ENCODE data around the gene DCTN2. TPM values are rescaled to one million over a fixed set of nuclear protein-coding genes. Genes with fewer than 3 reads are reported as not detected.

DCTN2 gene
- total and polyA plus RNA-seq, 4 donors = 60.0 to 110 (median 84.2) TPM

GRCh38 chr12:57535764-57536596 is 11.0 kb downstream of the DCTN2 start:
- H3K9ac ChIP-seq (ENCODE audit: insufficient read depth in 1 of 2, low read length in 2 of 2) = no peak overlapping the region
- H3K27me3 ChIP-seq (ENCODE audit: control insufficient read depth in 3 of 3, insufficient read depth in 3 of 3, low read length in 2 of 3) = no peaks in the 10 kb centered on the region
- H3K27ac ChIP-seq (ENCODE audit: low read depth in 1 of 2, low read length in 1 of 2) = no peak overlapping the region
- peaks cover 28 to 53% (median 42%) of the 10 kb centered on the region in 4 donors for H3K36me3 ChIP-seq (ENCODE audit: control insufficient read depth in 4 of 4, insufficient read depth in 4 of 4, low read length in 4 of 4)
- 73 to 83% methylated on average over 6 of the region's 6 CpGs for WGBS, 2 donors
- no peak for TF ChIP-seq CTCF (IDR thresholded peaks at IDR 0.05; ENCODE audit: control extremely low read depth, extremely low read depth)
- DNase-seq (no peak), ATAC-seq (ENCODE audit: insufficient read depth, low FRiP score) (no peak)
- no peak overlapping the region for H3K4me3 ChIP-seq
- H3K9me3 ChIP-seq (ENCODE audit: control insufficient read depth in 4 of 4, insufficient read depth in 3 of 4, low read length in 3 of 4) = no peaks in the 10 kb centered on the region
- no peaks in the 10 kb centered on the region for H3K4me1 ChIP-seq (ENCODE audit: control insufficient read depth in 5 of 5, insufficient read depth in 5 of 5, low read length in 5 of 5)

- ATAC-seq (ENCODE audit: insufficient read depth, low FRiP score) = no peak
- Histone ChIP-seq H3K9me3 (ENCODE audit: control insufficient read depth in 4 of 4, insufficient read depth in 3 of 4, low read length in 3 of 4) (no peaks in the 10 kb centered on the region), H3K27ac (ENCODE audit: low read depth in 1 of 2, low read length in 1 of 2) (no peak overlapping the region), H3K36me3 (ENCODE audit: control insufficient read depth in 4 of 4, insufficient read depth in 4 of 4, low read length in 4 of 4) (peaks cover 38 to 57% (median 49%) of the 10 kb centered on the region in 4 donors), H3K9ac (ENCODE audit: insufficient read depth in 1 of 2, low read length in 2 of 2) (no peak overlapping the region), H3K4me3 (no peak overlapping the region), H3K27me3 (ENCODE audit: control insufficient read depth in 3 of 3, insufficient read depth in 3 of 3, low read length in 2 of 3) (no peaks in the 10 kb centered on the region), H3K4me1 (ENCODE audit: control insufficient read depth in 5 of 5, insufficient read depth in 5 of 5, low read length in 5 of 5) (no peaks in the 10 kb centered on the region)
- no peak for TF ChIP-seq CTCF (IDR thresholded peaks at IDR 0.05; ENCODE audit: control extremely low read depth, extremely low read depth)
- WGBS, 2 donors = 92 to 98% methylated on average over 3 of the region's 3 CpGs
- DNase-seq = no peak
These were observed 11.9 kb downstream of the DCTN2 start for GRCh38 chr12:57534991-57535543.

GRCh38 chr12:57534250-57534649 is 12.7 kb downstream of the DCTN2 start:
- ATAC-seq (ENCODE audit: insufficient read depth, low FRiP score) (no peak), DNase-seq (no peak)
- no peak for TF ChIP-seq CTCF (IDR thresholded peaks at IDR 0.05; ENCODE audit: control extremely low read depth, extremely low read depth)
- H3K4me3 ChIP-seq = no peak overlapping the region
- H3K9ac ChIP-seq (ENCODE audit: insufficient read depth in 1 of 2, low read length in 2 of 2) = no peak overlapping the region
- H3K4me1 ChIP-seq (ENCODE audit: control insufficient read depth in 5 of 5, insufficient read depth in 5 of 5, low read length in 5 of 5) = no peaks in the 10 kb centered on the region
- H3K27ac ChIP-seq (ENCODE audit: low read depth in 1 of 2, low read length in 1 of 2) = no peak overlapping the region
- no peaks in the 10 kb centered on the region for H3K27me3 ChIP-seq (ENCODE audit: control insufficient read depth in 3 of 3, insufficient read depth in 3 of 3, low read length in 2 of 3)
- no peaks in the 10 kb centered on the region for H3K9me3 ChIP-seq (ENCODE audit: control insufficient read depth in 4 of 4, insufficient read depth in 3 of 4, low read length in 3 of 4)
- peaks cover 42 to 55% (median 50%) of the 10 kb centered on the region in 4 donors for H3K36me3 ChIP-seq (ENCODE audit: control insufficient read depth in 4 of 4, insufficient read depth in 4 of 4, low read length in 4 of 4)
- WGBS, 2 donors = 94 to 95% methylated on average over 5 of the region's 5 CpGs

Measured in lung (tissue), 12 donors.